Measurements from ENCODE around the gene MRTFA.

The MRTFA gene

GRCh38 chr22:40450616-40451015, 185.9 kb downstream of the MRTFA start:
- TF ChIP-seq CTCF (IDR thresholded peaks at IDR 0.05; ENCODE audit: extremely low read depth, missing control alignments), result no peak
- no peak for DNase-seq (ENCODE audit: low spot score)

- no peak for DNase-seq (ENCODE audit: low spot score)
Measured at GRCh38 chr22:40449676-40450035, 186.9 kb downstream of the MRTFA start.

GRCh38 chr22:40446203-40446602, 190.3 kb downstream of the MRTFA start:
- TF ChIP-seq CTCF (IDR thresholded peaks at IDR 0.05; ENCODE audit: extremely low read depth, missing control alignments), result no peak
- DNase-seq (ENCODE audit: low spot score), result no peak

More at GRCh38 chr22:40449676-40450035, 186.9 kb downstream of the MRTFA start:
- no peak for TF ChIP-seq CTCF (IDR thresholded peaks at IDR 0.05; ENCODE audit: extremely low read depth, missing control alignments)

GRCh38 chr22:40444178-40444831, 192.2 kb downstream of the MRTFA start:
- DNase-seq (ENCODE audit: low spot score), result no peak
- no peak for TF ChIP-seq CTCF (IDR thresholded peaks at IDR 0.05; ENCODE audit: extremely low read depth, missing control alignments)

GRCh38 chr22:40443732-40444131, 192.8 kb downstream of the MRTFA start:
- TF ChIP-seq CTCF (IDR thresholded peaks at IDR 0.05; ENCODE audit: extremely low read depth, missing control alignments), result no peak
- no peak for DNase-seq (ENCODE audit: low spot score)

GRCh38 chr22:40441761-40442390, 194.6 kb downstream of the MRTFA start:
- TF ChIP-seq CTCF (IDR thresholded peaks at IDR 0.05; ENCODE audit: extremely low read depth, missing control alignments), result no peak
- DNase-seq (ENCODE audit: low spot score), result no peak

GRCh38 chr22:40436505-40437431, 199.8 kb downstream of the MRTFA start:
- DNase-seq (ENCODE audit: low spot score), result peak; percentile 57
- TF ChIP-seq CTCF (IDR thresholded peaks at IDR 0.05; ENCODE audit: extremely low read depth, missing control alignments), result peak; percentile 14

All from GM20000 (cell line).